Measurements from ENCODE around the gene FOXR1.
A peak's percentile ranks its signal among the peaks of the same experiment; 100 is the strongest.
"Not testable (repeated sequence)": the region's sequence is repeated elsewhere in the genome, so short reads cannot be mapped to it uniquely, and the experiment has no call there.

Gene FOXR1

DNA sequence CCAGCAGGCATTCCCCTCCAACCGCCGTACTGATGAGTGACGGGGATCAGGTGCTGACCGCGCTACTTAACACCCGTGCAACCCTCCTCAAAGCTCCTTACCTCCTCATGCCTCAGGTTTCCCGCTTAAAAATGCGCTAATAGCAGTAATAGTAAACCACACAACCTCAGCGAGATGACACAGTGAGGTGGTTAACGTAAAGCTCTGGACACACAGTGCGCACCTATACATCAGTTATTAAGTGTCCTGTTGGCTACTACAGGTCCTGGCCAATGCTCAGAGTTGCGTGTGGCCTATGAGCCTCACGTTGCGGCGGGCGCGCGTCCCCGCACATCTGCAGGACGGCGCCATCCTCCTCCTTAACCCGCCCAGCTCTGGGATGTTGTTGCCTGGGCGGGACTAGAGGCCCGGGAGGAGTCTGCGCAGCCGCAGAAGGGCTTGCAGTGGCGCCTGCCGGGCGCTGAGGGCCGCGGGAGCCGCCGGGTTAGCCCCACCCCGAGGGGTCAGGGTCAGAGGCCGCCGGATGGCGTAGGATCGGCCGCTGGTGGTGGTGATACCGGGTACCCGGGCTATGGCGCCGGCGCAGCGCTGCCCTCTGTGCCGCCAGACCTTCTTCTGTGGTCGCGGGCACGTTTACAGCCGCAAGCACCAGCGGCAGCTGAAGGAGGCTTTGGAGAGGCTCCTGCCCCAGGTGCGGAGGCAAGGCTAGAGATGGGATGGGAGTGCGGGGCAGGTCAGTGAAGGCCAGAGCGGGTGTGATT lies 26.2 kb downstream of the FOXR1 start, which contains the start of gene CENATAC:
Gene CENATAC (plus strand): TSS at position 512 of the 761 bp plus-strand sequence. CDS start 60 bp downstream, at position 572.
- peak; percentile 95 for DNase-seq (ENCODE audit: low spot score)

DNA sequence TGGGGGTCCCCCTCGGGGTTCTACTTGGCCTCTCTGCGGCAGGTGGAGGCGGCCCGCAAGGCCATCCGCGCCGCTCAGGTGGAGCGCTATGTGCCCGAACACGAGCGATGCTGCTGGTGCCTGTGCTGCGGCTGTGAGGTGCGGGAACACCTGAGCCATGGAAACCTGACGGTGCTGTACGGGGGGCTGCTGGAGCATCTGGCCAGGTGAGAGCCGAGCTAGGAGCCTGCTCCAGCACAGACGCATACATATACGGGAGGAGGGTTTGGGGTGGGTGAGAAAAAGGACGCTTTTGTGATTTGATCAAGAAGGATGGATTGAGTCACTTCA lies 26.8 kb downstream of the FOXR1 start:
- DNase-seq (ENCODE audit: low spot score), result no peak

DNA sequence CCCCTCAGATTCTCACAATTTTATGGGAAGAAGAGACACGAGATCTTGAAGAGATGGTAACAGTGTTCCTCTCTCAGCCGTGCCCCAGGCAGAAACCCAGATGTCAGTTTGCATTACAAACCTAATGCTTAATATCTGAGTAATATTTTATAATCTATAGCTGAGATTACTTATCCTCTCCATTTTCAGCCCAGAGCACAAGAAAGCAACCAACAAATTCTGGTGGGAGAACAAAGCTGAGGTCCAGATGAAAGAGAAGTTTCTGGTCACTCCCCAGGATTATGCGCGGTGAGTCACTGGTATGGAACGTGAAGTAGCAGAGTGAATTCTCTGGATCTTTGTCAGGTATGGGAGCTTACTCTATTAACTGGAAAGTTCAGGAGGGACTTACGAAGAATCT lies 27.3 kb downstream of the FOXR1 start:
- no peak for DNase-seq (ENCODE audit: low spot score)

DNA sequence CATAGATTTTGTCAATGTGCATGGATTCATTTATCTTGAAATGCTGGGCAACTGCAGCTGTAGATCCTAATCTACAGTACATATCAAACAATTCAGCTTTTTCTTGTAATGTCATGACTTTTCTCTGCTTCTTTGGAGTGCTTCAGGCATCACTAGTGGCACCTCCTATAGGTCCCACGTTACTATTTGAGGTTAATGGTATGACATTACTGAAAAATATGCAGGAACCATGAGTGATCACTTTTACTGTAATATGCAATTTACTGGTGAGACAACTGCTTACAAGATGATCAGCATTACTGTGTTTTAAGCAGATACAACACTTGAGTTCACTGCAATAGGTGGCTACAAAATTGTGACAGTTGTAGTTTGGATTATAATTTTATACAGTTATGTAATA lies 29.3 kb downstream of the FOXR1 start:
- DNase-seq (ENCODE audit: low spot score), result no peak

DNA sequence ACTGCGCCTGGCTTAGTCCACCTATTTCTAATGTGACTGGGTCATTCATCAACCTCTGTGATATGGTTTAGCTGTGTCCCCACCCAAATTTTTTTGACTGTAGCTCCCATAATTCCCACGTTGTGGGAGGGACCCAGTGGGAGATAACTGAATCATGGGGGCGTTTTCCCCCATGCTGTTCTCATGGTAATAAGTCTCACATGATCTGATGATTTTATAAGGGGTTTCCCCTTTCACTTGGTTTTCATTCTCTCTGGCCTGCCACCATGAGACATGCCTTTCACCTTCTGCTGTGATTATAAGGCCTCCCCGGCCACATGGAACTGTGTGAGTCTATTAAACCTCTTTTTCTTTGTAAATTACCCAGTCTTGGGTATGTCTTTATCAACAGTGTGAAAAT lies 35.1 kb downstream of the FOXR1 start:
- DNase-seq (ENCODE audit: low spot score), result no peak

DNA sequence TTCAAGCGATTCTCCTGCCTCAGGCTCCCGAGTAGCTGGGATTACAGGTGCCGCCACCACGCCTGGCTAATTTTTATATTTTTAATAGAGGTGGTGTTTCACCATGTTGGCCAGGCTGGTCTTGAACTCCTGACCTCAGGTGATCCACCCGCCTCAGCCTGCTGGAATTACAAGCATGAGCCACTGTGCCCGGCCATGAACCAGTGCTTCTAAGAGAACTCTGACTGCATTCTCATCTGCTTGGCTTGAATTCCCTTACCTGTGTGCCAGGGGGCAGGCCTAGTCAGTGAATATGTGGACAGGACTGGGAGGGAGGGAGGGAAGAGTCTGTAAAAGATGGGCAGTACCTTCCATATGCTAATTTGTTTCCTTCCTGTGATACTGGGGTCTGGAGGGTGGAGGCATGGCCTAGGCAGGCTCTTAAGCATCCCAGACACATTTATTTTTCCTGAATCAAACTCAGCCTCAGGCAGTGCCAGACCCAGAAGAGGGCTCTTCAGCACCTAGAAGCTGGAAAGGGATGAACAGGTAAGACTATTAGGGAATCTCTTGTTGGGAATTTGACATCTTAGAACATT lies 40.0 kb downstream of the FOXR1 start:
- DNase-seq (ENCODE audit: low spot score), result no peak

DNA sequence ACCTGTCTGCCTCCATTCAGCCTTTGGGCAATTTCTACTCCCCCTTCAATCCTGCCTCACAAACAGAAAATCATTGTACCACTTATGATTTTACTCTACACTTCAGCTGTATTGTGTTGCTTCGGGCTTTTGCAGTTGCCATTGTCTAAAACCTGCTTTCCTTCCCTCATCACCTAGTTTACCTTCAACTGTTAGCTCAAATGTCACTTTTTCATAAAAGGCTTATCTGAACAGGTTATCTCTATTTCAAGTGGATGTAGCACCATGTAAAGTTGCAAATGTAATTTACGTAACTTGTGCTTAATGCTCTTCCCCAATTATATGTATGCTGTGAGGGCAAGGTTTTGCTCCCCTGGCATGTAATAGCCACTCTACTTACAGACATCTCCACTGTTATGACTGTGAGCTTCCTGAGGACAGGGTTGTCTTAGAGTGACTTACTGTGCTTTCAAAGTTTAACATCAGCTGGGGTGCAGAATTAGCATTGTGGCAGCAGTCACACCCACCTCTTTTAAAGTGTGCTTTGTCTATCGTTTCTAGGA lies 41.1 kb downstream of the FOXR1 start:
- no peak for DNase-seq (ENCODE audit: low spot score)

DNA sequence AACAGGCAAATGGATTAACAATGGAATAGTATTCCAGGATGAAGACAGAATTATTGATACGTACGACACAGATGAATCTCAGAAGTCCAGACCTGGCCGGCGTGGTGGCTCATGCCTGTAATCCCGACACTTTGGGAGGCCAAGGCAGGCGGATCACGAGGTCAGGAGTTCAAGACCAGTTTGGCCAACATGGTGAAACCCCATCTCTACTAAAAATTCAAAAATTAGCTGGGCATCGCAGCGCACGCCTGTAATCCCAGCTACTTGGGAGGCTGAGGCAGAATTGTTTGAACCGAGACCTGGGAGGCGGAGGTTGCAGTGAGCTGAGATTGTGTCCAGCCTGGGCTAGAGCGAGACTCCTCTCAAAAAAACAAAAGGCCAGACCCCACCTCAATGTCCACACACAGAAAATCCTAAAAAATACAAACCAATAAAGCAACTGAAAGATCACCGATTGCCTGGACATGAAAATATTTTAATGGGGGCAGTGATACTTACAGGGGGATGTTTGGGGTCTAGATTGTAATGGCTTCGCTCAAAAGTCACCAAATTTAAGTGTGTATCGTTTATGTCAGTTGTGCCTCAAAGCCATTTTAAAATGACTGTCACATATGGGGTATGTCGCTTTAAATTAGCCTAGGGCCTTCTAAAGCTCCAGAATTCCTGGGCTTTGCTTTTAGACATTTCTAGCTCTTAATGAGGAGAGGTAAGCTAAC lies 42.8 kb downstream of the FOXR1 start:
- no peak for DNase-seq (ENCODE audit: low spot score)

DNA sequence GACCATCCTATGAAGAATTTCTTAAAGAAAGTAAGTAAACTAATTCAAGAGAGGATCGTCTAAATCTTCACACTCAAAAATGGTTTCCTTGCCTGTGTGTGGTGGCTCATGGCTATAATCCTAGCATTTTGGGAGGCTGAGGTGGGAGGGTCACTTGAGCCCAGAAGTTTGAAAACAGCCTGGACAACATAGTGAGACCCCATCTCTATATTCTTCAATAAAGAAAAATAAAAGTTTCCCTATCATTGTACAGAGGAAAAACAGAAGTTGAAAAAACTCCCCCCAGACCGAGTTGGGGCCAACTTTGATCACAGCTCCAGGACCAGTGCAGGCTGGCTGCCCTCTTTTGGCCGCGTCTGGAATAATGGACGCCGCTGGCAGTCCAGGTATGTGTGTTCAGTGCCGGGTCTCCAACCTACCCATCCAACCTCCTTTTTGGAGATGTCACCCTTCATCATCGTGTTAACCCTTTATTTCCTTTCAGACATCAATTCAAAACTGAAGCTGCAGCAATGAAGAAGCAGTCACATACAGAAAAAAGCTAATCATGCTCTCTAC lies 43.6 kb downstream of the FOXR1 start:
- no peak for DNase-seq (ENCODE audit: low spot score)

DNA sequence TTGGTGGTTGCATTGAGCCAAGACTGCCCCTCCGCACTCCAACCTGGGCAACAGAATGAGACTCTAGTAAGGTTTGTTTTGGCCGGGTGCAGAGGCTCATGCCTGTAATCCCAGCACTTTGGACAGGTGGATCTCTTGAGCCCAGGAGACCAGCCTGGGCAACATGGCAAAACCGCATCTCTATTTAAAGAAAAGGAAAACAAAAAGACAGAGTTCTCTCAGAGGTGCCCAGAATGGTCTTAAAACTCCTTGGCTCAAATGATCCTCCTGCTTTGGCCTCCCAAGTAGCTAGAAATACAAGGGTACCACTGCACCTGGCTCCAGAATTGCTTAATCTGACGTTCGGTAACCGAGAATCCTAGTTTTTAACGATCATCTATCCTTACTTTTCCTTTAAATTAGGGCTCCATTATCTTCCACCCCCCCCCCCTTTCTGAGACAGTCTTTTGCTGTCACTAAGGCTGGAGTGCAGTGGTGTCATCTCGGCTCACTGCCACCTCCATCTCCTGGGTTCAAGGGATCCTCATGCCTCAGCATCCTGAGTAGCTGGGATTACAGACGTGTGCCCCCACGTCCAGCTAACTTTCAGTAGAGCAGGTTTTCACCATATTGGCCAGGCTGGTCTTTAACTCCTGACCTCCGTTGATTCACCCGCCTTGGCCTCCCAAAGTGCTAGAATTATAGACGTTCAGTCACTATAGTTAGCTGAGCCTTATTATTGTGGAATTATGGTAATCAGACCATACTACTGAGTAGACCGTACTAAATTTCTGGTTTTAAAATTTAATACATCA lies 44.9 kb downstream of the FOXR1 start:
- no peak for DNase-seq (ENCODE audit: low spot score)

DNA sequence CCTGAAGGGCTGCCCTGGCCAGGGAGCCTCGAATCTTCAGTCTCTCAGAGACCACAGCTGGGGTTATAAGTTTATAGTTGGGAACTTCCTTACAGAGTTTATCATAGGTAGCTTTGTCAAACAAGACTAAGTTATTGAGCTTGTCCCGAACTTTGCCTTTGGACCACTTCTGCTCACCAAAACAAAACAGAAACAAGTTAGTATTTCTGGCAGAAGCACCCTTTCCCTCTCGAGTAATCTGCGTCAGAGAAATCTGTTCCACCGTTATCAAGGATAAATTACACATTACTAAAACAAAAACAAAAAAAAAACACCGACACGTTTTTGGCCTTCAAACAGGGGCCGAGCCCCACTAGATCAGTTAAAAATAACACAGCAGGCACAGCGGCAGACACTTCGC lies 45.8 kb downstream of the FOXR1 start:
- not testable (repeated sequence) for DNase-seq (ENCODE audit: low spot score)

DNA sequence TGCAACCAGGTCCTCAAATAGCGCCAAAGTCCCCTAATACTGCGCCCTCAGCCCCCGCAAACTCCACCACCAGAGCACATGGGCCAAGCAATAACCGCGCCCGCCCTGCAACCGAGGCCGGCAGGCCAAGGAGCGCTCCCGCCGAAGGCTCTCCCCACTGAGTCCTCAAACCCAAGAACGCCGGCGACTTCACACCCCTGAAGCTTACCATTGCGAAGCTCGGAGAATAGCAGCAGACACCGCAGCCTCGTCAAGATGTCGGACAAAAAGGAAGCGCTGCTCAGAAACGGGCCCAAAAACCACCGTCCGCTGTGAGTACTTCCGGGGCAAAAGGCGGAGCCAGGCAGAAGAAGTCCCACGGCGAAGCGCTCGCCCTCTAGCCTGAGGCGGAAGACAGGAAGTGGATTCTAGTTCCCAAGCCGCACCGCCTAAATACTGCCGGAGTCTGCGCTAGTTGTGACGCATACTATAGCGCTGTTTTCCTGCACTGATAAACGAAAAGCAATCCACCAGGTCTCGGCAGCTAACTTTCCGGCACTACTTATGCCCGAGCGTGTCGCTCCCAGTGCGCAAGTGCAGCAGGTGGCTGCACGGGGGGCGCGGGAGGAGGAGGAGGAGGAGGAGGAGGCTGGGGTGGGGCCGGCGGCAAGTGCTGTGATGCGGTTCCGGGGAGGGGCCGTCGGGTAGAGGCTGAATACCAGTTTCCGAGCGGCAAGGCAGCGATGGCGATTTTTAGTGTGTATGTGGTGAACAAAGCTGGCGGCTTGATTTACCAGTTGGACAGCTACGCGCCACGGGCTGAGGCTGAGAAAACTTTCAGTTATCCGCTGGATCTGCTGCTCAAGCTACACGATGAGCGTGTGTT lies 46.7 kb downstream of the FOXR1 start, which contains the start of the genes RPS25 and TRAPPC4:
Gene RPS25 (minus strand): TSS at position 270 of the 865 bp plus-strand sequence. CDS start 59 bp downstream, at position 211.
Gene TRAPPC4 (plus strand): TSS at position 693 of the 865 bp plus-strand sequence. CDS start 30 bp downstream, at position 723.
- DNase-seq (ENCODE audit: low spot score), result peak; percentile 95

DNA sequence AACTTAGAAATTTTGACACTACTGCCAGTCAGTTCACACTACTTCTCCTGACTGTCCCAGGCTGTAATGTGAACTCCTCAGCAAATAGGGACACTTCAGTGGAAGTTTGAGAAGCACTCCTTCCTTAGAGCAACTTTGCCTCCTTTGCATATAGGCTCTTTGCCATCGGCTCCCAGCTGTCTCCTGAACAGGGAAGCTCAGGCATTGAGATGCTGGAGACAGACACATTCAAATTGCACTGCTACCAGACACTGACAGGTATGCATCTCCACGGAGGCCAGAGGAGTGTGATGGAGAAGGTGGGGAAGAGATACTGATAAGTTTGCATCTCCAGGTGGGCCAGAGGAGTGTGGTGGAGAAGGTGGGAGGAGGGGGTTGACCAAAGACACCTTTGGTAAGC lies 48.4 kb downstream of the FOXR1 start:
- no peak for DNase-seq (ENCODE audit: low spot score)

DNA sequence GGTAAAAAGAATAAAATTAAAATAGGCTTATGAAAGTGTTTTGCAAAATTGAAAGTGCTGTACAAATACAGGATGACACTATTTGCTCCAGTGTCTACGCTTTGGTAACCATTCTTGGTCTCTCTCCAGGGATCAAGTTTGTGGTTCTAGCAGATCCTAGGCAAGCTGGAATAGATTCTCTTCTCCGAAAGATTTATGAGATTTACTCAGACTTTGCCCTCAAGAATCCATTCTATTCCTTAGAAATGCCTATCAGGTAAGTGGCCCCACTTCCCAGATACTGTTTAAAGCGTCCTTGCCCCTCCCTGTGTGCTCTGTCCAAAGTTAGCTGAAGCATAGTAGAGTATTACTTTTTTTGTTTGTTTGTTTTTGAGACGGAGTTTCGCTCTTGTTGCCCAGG lies 50.1 kb downstream of the FOXR1 start:
- DNase-seq (ENCODE audit: low spot score), result no peak

DNA sequence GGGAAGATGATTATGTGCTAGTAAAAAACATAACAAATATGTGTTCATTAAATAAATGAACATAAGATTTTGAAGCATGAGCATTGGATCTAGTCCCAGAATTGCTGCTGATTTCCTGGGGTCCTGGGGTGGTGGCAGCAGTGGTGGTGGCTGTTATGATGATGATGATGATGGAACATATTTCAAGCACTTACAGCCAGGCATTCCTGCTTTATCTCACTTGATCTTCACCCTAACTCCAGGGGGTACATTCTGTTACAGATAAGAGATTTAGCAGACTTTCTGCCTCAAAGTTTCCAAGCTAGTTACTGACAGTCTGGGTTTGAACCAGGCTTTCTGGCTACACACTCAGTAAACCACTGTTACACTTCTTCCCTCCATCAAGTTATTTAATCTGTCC lies 52.2 kb downstream of the FOXR1 start:
- no peak for DNase-seq (ENCODE audit: low spot score)

DNA sequence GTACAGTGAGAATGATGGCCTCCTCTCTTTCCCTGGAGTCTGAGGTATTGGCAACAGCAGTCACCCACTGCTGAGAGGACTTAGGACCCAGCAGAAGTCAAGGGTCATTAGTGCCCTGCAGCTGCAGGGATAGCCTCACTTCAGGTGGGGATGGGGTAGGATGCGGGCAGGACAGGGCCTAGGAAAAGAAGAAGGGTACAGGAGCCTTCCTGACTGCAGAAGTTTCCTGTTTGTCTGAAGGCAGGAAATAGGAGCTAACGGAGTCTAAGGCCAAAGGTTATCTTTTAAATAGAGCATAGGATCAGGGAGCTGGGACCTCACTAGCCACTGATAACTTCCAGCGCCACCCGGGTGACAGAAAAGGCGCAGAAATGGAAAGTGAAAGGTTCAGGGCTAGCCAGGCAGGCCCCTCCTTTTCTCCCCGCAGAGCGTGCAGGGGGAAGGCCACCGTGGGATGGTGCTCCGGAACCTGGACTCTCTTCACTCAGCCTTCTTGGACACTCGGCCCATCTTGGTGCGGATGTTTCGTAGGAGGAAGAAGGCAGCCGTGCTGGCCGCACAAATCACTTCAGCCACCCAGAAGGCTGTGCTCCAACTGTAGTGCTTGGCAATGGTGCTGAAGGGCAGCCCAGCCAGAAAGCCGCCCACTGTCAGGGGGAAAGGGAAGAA lies 53.0 kb downstream of the FOXR1 start:
- DNase-seq (ENCODE audit: low spot score), result no peak

DNA sequence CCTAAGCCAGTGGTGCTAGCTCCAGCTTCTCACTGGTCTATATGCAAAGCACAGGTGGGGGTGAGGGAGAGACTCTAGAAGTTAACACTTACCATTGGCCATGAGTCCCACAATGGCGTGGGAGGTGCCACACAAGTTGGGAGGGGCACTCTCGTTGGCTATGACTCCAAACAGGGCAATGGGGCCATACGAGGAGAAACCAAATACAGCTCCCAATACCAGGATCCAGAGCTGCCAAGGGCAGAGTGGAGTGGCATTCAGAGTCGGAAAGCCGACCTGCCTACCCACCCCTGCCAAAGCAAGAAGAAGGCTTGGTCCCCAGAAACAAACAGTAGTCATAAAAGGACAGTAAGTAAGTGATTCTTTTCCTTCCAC lies 53.5 kb downstream of the FOXR1 start:
- DNase-seq (ENCODE audit: low spot score), result no peak

DNA sequence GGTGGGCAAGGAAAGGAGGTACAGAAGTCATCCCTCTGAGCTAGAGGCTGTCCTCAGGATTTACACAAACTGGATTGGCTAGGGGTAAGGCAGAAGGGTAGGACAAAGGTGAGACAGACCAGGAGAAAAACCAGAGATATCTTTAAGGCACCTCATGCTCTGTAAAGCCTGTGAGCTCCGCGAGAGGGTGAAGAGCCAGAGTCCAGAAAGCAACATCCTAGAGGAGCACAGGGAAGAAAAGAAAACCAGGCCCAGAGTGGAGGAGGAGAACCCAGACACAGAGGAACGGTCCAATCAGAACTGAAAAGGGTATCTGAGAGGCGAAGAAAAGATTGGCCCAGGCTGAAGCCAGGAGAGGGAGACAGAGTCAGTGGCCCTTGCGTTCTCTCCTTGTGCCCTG lies 54.0 kb downstream of the FOXR1 start:
- no peak for DNase-seq (ENCODE audit: low spot score)

DNA sequence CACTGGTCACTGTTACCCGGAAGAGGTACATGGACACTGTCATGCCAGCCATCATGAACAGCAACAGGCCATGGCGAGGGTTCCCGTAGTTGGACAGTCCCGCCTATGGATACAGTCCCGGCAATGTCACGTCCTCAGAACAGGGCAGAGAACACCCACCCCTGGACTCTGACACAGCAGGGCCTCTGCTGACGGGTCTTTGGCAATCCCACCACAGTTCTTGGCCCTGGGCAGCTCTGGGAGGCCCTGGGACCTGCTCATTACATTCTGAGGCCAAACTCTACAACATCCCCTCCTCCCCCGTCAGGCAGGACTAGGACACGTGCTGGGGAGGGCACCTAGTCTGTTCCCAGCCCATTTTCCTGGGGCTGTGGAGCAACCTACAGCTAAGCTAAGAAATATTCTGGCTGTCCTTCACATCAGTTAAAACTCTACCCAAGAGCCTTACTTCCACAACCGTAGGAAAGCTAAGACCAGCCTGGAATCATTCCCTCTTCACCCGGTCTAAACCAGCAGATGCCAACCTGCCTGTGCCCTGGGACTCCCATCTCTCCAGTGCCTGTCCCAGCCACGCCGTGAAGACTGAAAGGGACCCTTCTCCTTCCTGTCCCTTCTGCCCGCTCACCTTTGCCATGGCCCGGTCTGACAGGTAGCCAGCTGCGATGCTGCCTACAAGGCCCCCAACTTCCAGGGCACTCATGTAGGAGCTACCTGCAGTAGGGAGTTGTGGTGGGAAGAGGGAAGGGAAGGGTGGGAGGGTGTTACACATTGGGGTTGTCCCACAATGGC lies 54.6 kb downstream of the FOXR1 start:
- DNase-seq (ENCODE audit: low spot score), result no peak
